CD4-positive, alpha-beta T cell treated with Interleukin-2 at 100 ng/mL for 4 hours (primary cell): ENCODE measurements around the gene KMT2E.

Source experiments
- DNase-seq: peaks from one replicate; pipeline ENCODE4 v3.0.0-alpha.2; 2020; ENCODE audit warnings: low spot score

The KMT2E gene

DNA sequence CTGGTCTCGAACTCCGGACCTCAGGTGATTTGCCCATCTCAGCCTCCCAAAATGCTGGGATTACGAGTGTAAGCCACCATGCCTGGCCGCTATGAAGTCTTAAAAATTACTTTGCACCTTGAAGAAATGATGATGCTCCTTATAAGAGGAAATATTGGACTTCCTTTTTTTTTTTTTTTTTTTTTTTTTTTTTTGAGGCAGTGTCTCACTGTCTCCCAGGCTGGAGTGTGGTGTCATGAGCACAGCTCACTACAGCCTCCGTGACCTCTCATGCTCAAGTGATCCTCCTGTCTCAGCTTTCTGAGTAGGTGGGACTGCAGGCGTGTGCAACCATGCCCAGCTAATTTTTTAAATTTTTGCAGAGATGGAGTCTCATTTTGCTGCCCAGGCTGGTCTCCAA, 65.3 kb downstream of the KMT2E start:
- no peak for DNase-seq

DNA sequence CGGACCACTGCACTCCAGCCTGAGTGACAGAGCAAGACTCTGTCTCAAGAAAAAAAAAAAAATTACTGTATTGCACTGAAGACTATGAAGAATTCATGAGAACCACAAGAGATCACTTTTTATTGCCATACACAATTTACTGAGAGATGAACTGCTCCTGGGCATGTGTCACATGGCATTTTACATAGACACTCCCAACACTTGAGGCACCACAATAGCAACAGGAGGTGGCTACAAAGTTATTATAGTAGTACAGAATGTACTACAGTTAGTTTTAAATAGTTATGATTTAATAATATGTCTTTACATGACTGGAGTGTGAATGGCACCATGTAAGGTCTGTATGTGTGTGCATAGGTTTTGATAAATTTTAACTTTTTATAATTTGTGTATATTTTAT, 70.6 kb downstream of the KMT2E start:
- no peak for DNase-seq

DNA sequence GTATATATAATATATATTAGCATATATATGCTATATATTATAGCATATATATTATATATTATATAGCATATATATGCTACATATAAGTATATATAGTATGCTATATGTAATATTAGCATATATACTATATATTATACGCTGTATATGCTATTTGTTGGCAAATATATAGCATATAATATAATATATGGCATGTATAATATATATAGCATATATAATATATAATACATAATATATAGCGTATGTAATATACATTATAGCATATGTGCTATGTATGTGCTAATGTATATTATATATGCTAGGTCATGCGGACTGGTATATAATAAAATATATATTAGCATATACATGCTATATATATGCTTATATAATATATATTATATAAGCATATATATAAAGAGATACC, 72.8 kb downstream of the KMT2E start:
- no peak for DNase-seq

DNA sequence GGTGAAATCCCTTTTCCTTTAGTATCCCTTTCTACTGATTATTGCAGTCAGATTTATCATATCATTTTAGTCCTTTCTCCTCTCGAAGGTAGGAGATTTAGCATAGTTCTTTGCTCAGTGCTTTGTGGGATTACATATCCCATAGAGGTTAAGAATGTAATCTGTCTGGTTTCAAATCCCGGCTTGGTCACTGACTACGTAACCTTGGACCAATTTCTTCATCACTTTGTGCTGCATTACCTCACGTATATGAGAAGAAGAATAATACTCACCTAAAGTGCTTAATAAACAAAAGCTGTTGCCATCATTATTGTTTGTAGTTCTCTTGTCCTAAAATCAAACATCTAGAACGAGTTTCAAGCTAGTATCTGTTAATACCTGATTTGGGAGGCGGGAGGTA, 74.0 kb downstream of the KMT2E start:
- DNase-seq, result no peak

DNA sequence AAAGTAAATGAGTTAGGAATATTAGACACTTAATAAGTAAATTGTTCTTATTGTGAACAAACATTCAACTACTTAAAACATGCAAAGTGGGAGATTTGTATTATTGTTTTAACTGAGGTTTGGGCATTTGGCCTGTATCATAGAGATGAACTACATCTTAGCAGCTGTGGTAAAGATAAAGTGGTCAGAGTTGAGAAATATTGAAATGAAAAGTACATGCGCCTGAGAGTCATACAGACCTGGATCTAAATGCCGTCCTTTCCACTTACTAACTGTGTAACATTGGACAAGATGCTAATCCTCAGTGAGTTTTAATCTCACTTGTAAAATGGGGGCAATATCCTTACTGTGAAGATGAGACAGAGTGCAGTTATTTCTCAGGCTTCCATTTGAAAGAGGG, 74.5 kb downstream of the KMT2E start:
- DNase-seq, result no peak

DNA sequence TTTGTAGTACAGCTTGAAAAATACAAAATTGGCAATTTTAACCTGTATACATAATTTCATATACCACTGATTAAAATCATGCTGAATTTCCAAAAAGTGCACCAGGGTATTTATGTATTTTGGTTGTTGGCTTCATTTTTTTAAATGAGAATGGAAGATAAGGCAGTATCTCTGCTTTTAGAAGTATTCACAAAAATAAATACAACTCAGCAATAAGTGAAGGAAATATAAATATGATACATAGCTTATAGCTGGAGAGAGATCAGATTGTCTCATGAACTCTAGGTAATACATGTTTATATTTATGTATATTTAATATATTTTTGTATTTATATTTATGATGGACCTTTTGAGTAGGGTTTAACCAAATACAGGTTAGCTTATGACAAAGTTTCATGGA, 81.0 kb downstream of the KMT2E start:
- no peak for DNase-seq

DNA sequence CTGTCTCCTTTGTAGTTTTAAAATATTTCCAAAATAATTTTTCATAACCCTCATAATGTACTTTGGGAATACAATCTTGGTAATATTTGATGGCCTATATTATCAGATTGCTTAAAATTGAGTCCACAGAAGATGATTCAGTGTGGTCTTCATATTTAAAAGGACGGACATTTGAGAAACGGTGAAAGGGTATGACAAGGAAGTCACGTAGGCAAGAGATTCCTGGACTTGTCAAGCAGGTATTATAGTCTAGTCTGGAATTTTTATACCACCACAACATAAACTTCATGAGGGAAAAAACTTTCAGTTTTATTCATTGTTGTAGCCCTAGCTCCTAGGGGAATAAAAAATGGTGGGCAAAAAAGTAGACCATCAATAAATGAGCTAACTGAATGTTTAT, 82.3 kb downstream of the KMT2E start:
- DNase-seq, result no peak

DNA sequence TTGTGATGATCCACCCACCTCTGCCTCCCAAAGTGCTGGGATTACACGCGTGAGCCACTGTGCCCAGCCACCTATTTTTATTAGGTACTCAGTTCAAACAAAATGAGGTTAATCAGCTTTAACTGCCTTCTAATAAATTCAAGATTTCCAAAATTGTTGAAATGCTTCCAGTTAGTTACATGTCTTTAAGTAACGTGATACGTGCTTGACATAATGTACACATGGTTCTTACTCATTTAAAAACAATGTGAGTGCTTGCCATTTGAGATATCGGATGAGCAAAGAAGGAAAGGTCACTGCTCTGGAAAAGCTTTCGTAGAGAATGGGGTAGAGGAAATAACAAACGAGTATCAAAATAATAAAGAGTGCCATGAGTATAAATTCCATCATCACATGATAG, 83.6 kb downstream of the KMT2E start:
- DNase-seq, result no peak

DNA sequence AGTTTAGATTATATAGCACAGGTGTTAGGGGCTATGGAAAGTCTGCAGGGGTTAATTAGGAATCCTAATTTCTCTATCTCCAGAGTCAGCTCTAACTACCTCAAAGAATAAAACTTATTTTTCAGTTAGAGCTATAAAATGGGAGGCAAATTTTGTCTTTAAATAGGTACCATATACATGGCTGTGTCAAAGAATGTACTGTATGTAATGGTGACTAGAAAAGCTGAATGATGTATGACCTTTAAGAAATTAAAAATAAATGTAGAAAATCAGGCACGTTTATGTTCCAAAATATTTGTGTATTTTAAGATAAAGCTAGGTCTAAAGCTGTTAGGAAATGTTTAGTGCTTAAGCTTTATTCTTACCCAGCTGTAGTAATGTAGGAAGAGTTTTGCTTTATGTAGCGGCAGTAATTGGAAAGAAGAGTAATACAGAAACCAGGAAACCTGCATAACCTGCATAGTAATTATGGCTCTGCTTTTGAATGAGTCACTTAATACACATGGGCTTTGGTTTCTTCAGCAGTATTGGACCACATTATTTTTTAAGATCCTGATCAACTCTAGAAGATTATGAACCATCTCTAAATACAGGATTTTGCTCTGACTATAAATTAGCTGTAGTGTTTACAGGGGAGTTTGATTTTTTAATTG, 85.0 kb downstream of the KMT2E start:
- peak; percentile 22 for DNase-seq

DNA sequence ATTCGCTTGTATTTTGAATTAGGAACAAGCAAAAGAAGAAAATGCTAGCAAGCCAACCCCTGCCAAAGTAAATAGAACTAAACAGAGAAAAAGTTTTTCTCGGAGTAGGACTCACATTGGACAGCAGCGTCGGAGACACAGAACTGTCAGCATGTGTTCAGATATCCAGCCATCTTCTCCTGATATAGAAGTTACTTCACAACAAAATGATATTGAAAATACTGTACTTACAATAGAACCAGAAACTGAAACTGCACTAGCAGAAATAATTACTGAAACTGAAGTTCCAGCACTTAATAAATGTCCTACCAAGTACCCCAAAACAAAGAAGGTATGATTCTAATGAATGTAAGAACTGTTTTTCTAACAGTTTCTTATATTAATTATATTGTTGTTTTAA, 87.9 kb downstream of the KMT2E start:
- DNase-seq, result no peak

DNA sequence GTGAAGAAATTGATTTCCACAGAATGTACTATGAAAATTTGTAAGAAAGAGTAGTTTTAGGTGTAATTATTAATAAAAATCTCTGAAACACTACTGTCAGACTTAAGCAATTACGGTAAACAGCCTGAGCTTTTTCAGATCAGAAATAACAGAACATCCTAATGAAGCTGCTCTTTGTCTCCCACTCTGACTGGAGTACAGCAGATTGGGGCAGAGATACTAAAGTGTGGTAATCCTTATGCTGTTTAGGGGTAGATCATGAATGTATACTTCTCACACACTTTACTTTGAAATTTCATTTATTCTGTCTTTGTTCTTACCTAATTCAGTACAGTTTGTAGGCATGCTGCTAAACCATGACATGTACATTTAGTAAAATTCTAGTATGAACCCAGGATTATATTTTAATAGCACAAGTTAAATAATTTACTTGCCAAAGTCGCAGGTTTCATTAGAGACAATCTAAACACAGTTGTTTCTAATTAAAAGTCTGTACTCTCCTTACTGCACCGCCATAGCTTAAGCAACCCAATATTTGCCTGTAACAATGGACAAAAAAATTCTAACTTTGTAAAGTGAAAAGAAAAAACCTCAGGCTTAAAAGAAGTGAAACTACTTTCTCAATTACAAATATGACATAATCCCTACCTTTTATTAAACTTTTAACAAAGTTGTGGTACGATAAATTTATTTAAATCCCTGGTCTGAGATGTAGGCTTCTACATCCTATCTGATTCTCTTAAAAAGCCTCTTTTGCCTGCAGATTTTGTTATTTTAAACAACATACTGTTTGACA, 88.8 kb downstream of the KMT2E start:
- DNase-seq, result no peak

DNA sequence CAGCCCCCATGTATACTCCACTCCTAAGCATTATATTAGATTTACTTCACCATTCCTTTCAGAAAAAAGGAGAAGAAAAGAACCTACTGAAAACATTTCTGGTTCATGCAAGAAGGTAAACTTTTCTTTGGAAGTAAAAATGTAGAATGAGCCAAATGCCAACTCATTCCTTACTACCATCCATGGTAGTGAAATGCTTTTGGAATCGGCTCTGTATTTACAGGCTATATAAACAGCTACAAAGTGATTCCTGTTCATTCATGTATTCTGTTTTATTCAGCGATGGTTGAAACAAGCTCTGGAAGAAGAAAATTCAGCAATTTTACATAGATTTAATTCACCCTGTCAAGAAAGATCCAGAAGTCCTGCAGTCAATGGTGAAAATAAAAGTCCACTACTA, 91.6 kb downstream of the KMT2E start:
- no peak for DNase-seq

DNA sequence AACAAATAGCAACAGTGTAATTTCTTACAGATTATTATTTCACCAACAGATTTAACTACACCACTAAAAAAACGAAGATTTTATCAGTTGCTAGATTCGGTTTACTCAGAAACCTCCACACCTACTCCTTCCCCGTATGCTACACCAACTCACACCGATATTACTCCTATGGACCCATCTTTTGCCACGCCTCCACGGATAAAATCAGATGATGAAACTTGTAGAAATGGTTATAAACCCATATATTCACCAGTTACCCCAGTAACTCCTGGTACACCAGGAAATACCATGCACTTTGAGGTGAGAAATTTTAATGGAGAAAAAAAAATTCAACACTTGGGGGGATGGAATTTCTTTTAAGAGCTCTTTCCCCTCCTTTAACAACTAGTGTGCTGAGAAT, 92.5 kb downstream of the KMT2E start:
- DNase-seq, result peak; percentile 27

DNA sequence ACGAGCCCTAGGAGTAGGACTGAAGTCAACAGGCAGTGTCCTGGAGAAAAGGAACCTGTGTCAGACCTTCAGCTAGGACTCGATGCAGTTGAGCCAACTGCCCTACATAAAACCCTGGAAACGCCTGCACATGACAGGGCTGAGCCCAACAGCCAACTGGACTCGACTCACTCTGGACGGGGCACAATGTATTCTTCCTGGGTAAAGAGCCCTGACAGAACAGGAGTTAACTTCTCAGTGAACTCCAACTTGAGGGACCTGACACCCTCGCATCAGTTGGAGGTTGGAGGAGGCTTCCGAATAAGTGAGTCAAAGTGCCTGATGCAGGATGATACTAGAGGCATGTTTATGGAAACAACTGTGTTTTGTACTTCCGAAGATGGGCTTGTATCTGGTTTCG, 93.5 kb downstream of the KMT2E start:
- no peak for DNase-seq

DNA sequence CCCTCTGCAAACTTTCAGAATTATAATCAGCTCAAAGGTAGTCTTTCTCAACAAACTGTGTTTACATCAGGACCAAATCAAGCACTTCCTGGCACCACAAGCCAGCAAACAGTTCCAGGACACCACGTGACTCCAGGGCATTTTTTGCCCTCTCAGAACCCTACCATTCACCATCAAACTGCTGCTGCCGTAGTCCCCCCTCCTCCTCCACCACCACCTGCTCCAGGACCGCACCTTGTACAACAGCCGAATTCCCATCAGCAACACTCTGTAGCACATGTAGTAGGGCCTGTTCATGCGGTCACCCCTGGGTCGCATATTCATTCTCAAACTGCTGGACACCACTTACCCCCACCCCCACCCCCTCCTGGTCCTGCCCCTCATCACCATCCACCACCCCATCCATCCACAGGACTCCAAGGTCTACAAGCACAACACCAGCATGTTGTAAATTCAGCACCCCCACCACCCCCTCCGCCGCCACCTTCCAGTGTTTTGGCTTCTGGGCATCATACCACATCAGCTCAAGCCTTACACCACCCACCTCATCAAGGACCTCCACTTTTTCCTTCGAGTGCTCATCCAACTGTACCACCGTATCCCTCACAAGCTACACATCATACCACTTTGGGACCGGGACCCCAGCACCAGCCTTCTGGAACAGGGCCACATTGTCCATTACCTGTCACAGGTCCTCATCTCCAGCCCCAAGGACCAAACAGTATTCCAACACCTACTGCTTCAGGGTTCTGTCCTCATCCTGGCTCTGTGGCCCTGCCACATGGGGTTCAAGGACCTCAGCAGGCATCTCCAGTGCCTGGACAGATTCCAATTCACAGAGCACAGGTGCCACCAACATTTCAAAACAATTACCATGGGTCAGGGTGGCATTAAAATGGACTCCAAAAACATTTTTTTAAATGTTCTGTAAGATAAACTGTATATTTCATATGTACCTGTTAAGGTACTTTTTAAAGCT, 98.7 kb downstream of the KMT2E start:
- no peak for DNase-seq

DNA sequence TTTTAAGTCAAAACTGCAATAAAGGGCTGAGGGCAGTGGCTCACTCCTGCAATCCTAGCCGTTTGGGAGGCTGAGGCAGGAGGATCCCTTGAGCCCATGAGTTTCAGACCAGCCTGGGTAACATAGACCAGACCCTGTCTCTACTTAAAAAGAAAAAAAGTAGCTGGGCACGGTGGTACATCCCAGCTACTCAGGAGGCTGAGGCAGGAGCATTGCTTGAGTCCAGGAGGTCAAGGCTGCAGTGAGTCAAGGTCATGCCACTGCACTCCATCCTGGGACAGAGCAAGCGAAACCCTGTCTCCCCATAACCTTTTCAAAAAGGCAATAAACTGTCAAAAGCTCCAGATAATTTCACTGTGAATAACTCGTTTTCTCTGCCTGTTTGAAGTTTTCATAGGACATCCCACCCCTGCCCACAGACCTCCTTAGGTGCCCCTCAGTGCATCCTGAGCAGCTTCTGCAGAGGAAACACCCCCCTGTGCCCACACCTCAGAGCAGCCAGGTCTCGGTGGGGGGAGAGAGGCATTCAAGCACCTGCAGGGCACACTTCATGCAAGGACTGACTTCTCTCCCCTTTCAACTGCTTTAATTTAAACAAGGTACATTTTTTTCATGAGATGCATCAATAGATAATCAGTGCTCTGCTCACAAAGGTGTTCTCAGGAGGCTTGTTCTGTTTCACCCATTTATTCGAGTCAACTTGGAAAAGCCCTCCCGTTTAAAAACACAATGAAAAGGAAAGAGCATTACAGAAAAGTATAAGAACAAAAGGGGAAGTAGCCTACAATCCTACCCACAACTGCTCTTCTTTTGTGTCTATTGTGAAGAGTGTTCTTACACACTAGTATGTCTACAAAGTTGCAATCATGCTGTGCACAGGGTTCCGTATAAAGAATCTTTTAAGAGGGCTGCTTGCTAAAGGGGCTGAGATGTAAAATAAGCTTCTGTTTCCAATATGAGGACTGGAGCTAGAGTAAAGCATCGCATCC, 104.9 kb downstream of the KMT2E start:
- no peak for DNase-seq

DNA sequence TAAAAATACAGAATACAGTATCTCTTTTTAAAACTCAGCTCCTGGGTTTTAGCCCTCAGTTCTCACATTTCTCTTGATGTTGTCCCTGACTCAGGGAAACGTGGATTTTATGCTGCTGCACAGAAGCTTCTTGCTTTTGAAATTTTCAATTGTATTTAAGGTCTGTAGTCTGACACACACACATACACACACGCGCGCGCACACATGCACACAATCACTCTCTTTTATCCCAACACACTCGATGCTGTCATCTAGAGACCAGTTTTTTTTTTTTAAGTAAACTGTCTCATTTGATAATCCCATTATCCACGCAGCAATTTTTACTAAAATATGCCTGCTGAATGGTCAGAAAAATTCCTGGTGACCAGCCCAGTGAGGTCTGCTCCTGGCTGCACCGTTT, 108.6 kb downstream of the KMT2E start:
- DNase-seq, result no peak

DNA sequence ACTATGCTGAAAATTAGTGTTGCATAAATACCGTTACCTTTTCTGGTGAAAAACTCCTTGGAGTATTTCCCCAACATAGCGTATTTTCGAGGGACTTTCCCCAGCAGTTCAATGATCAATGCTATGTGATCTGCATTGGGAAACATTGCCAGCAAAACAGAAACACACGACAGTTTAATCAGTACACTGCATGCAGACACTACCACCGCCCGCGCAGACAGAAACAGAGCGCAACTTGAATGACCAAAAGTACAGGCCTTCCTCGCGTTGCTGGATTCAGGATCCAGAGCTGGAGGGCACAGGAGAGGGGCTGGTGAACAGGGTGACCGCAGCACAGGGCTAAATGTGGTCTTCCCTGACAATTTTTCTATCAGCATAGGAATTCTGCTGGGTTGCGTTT, 111.7 kb downstream of the KMT2E start:
- no peak for DNase-seq

DNA sequence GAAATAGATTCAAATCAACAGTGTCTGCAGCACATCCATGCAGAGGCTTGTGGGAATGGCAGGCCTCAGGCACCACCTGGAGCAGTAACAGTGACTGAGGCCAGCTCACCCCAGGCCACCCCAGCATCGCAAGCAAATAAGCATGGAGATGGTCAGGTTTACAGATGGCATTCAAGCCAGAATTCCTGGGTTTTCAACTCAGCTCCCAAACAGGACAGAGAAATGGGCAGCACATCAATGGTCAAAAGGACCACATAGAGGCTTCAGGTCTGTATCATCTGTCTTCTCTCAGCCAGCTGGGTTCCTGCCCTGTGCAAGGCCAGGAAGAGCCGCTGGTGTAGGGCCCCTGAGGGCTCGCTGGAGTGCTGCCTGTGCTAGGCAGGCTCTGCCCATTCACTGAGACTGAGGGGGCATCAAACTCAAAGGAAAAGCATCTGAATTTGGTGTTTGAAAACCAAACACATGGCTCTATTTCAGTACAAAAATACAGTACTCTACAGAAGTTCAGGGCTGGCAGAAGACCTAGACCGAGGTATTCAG, 112.5 kb downstream of the KMT2E start:
- DNase-seq, result no peak

DNA sequence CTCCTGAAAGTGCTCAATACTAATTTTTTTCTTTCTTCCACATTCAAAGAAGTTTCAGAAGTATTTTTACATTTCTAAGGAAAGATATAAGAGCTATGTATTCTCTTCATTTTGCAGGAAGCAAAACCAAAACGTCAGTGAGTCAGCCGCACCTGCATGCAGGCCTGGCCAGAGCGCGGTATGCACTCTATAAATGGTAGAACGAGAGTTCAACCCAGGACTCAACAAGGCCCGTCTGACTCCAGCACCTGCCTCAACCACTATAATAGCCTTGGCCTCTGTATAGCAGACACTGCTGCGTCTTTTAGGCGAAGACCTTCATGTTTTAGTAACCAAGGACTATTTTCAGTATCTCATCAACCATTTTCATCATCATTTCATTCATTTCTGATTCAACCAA, 113.2 kb downstream of the KMT2E start:
- no peak for DNase-seq

DNA sequence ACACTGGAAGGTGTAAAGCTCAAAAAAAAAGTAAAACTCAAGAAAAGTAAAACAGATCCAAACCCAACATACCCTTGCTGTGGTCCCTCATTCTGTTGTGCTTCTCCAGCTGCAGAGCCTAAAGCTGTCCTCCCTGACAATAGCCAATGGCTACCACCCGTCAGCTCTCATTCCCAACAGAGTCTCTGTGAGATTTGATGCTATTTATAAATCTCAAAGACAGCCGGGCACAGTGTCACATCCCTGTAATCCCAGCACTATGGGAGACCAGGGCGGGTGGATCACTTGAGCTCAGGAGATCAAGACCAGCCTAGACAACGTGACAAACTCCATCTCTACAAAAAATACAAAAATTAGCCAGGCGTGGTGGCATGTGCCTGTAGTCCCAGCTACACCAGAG, 116.0 kb downstream of the KMT2E start:
- no peak for DNase-seq
